ENCODE data around the gene TCF19.

Gene TCF19

GRCh38 chr6:31210741-31211532 is 52.5 kb downstream of the TCF19 start:
- no peak overlapping the region for H3K27ac ChIP-seq
- TF ChIP-seq CTCF (IDR thresholded peaks at IDR 0.05) = no peak
- TF ChIP-seq ZFX (IDR thresholded peaks at IDR 0.05; ENCODE audit: borderline replicate concordance) = no peak
